Neuronal stem cell (in vitro differentiated cells): ENCODE data around the gene TBCEL.

ENCODE experiments used
- DNase-seq: peaks from one replicate; pipeline ENCODE4 v3.0.0-alpha.2; 2013; ENCODE audit warnings: low spot score
- H2AFZ ChIP-seq: one replicate; pipeline ENCODE4 v1.6.1; 2013; ENCODE audit warnings: mild to moderate bottlenecking, low read length, inconsistent platforms
- H2AK5ac ChIP-seq: 2 replicates; pipeline ENCODE4 v1.6.1; 2013; ENCODE audit warnings: low read depth, mild to moderate bottlenecking, inconsistent platforms, low read length, moderate library complexity, mixed read lengths
- H2BK120ac ChIP-seq: 2 replicates; pipeline ENCODE4 v1.6.1; 2013; ENCODE audit warnings: low read depth, mild to moderate bottlenecking, inconsistent platforms, low read length, moderate library complexity, mixed read lengths
- H2BK12ac ChIP-seq: one replicate; pipeline ENCODE4 v1.6.1; 2013; ENCODE audit warnings: low read length, inconsistent platforms
- H2BK15ac ChIP-seq: 2 replicates; pipeline ENCODE4 v1.6.1; 2013; ENCODE audit warnings: mild to moderate bottlenecking, low read length, inconsistent platforms, mixed read lengths
- H2BK5ac ChIP-seq: one replicate; pipeline ENCODE4 v1.6.1; 2013; ENCODE audit warnings: inconsistent platforms, mild to moderate bottlenecking, low read length, moderate library complexity
- H3K14ac ChIP-seq: one replicate; pipeline ENCODE4 v1.6.1; 2013; ENCODE audit warnings: low read length, inconsistent platforms
- H3K18ac ChIP-seq: 2 replicates; pipeline ENCODE4 v1.6.1; 2013; ENCODE audit warnings: low read length, inconsistent platforms
- H3K23ac ChIP-seq: 2 replicates; pipeline ENCODE4 v1.6.1; 2013; ENCODE audit warnings: low read depth, mild to moderate bottlenecking, mixed read lengths, low read length, inconsistent platforms; ENCODE audit not compliant: poor library complexity
- H3K27ac ChIP-seq: replicated peaks from 3 replicates; pipeline ENCODE4 v1.5.1; 2013; ENCODE audit warnings: low read length, inconsistent platforms
- H3K27me3 ChIP-seq, 3 experiments: 2 replicates each; pipeline ENCODE4 v1.6.1; 2013; ENCODE audit warnings: low read length in 3 of 3, mild to moderate bottlenecking in 2 of 3, inconsistent platforms in 1 of 3, low read depth in 1 of 3, mixed read lengths in 1 of 3, moderate library complexity in 1 of 3; ENCODE audit not compliant: control insufficient read depth in 3 of 3, insufficient read depth in 3 of 3
- H3K36me3 ChIP-seq, 2 donors: replicated peaks in 1 of 2; 2 replicates each; pipeline ENCODE4 v1.6.1; 2013; ENCODE audit warnings: low read length in 2 of 2; ENCODE audit not compliant: control insufficient read depth in 2 of 2, insufficient read depth in 2 of 2
- H3K4ac ChIP-seq: 2 replicates; pipeline ENCODE4 v1.6.1; 2013; ENCODE audit warnings: inconsistent platforms, mild to moderate bottlenecking, low read length, moderate library complexity
- H3K4me1 ChIP-seq, 2 donors: 1 replicate in 1 of 2; 2 replicates in 1 of 2; pipeline ENCODE4 v1.6.1; 2013; ENCODE audit warnings: low read length in 2 of 2, low read depth in 1 of 2; ENCODE audit not compliant: control insufficient read depth in 2 of 2, insufficient read depth in 1 of 2
- H3K4me2 ChIP-seq: one replicate; pipeline ENCODE4 v1.6.1; 2013; ENCODE audit warnings: mild to moderate bottlenecking, low read length, inconsistent platforms; ENCODE audit not compliant: insufficient read depth, poor library complexity, severe bottlenecking
- H3K4me3 ChIP-seq, 2 donors: 2 replicates each; pipeline ENCODE4 v1.5.1; 2013; ENCODE audit warnings: low read length in 2 of 2, mild to moderate bottlenecking in 2 of 2, inconsistent platforms in 1 of 2, moderate library complexity in 1 of 2
- H3K79me1 ChIP-seq: one replicate; pipeline ENCODE4 v1.6.1; 2013; ENCODE audit warnings: low read depth, mild to moderate bottlenecking, inconsistent platforms, low read length, moderate library complexity
- H3K9ac ChIP-seq: one replicate; pipeline ENCODE4 v1.6.1; 2013; ENCODE audit warnings: mild to moderate bottlenecking, low read depth, low read length, inconsistent platforms; ENCODE audit not compliant: poor library complexity
- H3K9me3 ChIP-seq, 2 donors: replicated peaks in 1 of 2; 2 replicates each; pipeline versions ENCODE3 to v1.6.1; 2013; ENCODE audit warnings: low read length in 2 of 2, mild to moderate bottlenecking in 2 of 2, inconsistent platforms in 1 of 2, low read depth in 1 of 2, mixed read lengths in 1 of 2, moderate library complexity in 1 of 2; ENCODE audit not compliant: control insufficient read depth in 2 of 2, insufficient read depth in 1 of 2
- H4K8ac ChIP-seq: one replicate; pipeline ENCODE4 v1.6.1; 2013; ENCODE audit warnings: low read depth, mild to moderate bottlenecking, inconsistent platforms, low read length, moderate library complexity
- H4K91ac ChIP-seq: one replicate; pipeline ENCODE4 v1.6.1; 2013; ENCODE audit warnings: low read length, low read depth, mild to moderate bottlenecking, inconsistent platforms; ENCODE audit not compliant: poor library complexity
- WGBS, 2 donors: extraction: QIAGEN DNeasy Blood & Tissue Kit; methylation state at CpG; one replicate each; pipeline ENCODE4 v1.1.7; 2013; ENCODE audit warnings: missing lambda C conversion rate in 2 of 2, mixed read lengths in 1 of 2; ENCODE audit not compliant: insufficient read length in 2 of 2, insufficient replicate concordance in 1 of 2; ENCODE audit errors: extremely low coverage in 2 of 2; 5-methylcytosine and 5-hydroxymethylcytosine counted together

TBCEL gene

GRCh38 chr11:121058941-121059340, 35.0 kb downstream of the TBCEL start:
- WGBS, 2 donors, result no CpG with 5 or more reads among the region's 3 CpGs
- H2BK120ac ChIP-seq, result no peak overlapping the region
- H3K23ac ChIP-seq, result no peak overlapping the region
- H3K9me3 ChIP-seq, result no peaks in the 10 kb centered on the region
- no peak overlapping the region for H3K4me2 ChIP-seq
- no peak overlapping the region for H2AK5ac ChIP-seq
- no peak overlapping the region for H3K14ac ChIP-seq
- no peak overlapping the region for H2BK5ac ChIP-seq
- H4K8ac ChIP-seq, result no peak overlapping the region
- H3K36me3 ChIP-seq, result peaks cover 1 to 99% of the 10 kb centered on the region in 2 donors
- H2BK12ac ChIP-seq, result no peak overlapping the region
- no peak overlapping the region for H3K18ac ChIP-seq
- no peaks in the 10 kb centered on the region for H3K4me1 ChIP-seq
- H3K27ac ChIP-seq, result no peak overlapping the region
- H4K91ac ChIP-seq, result no peak overlapping the region
- H3K9ac ChIP-seq, result no peak overlapping the region
- H3K27me3 ChIP-seq, result no peaks in the 10 kb centered on the region
- H3K4me3 ChIP-seq, result no peak overlapping the region
- no peak overlapping the region for H2AFZ ChIP-seq
- DNase-seq, result no peak
- H3K4ac ChIP-seq, result no peak overlapping the region
- H3K79me1 ChIP-seq, result no peaks in the 10 kb centered on the region
- no peak overlapping the region for H2BK15ac ChIP-seq

- H2AFZ ChIP-seq, result no peak overlapping the region
Observed at GRCh38 chr11:121059605-121060004, 35.7 kb downstream of the TBCEL start.

GRCh38 chr11:121063728-121064127, 39.8 kb downstream of the TBCEL start:
- no peak overlapping the region for H2BK12ac ChIP-seq
- no peak for DNase-seq
- no peaks in the 10 kb centered on the region for H3K9me3 ChIP-seq
- H3K36me3 ChIP-seq, result peaks cover 1 to 93% of the 10 kb centered on the region in 2 donors
- no peak overlapping the region for H2BK120ac ChIP-seq
- H3K27ac ChIP-seq, result no peak overlapping the region
- H2AFZ ChIP-seq, result no peak overlapping the region
- no peak overlapping the region for H4K8ac ChIP-seq
- H2AK5ac ChIP-seq, result no peak overlapping the region
- no peak overlapping the region for H3K4me2 ChIP-seq
- no peak overlapping the region for H3K4me3 ChIP-seq
- no peaks in the 10 kb centered on the region for H3K4me1 ChIP-seq
- H3K27me3 ChIP-seq, result no peaks in the 10 kb centered on the region
- no peak overlapping the region for H4K91ac ChIP-seq
- no CpG with 5 or more reads among the region's 2 CpGs for WGBS, 2 donors
- H3K4ac ChIP-seq, result no peak overlapping the region
- H2BK15ac ChIP-seq, result no peak overlapping the region
- no peak overlapping the region for H3K18ac ChIP-seq
- H3K23ac ChIP-seq, result no peak overlapping the region
- H3K14ac ChIP-seq, result no peak overlapping the region
- H2BK5ac ChIP-seq, result no peak overlapping the region
- no peak overlapping the region for H3K9ac ChIP-seq
- no peaks in the 10 kb centered on the region for H3K79me1 ChIP-seq

More at GRCh38 chr11:121059605-121060004, 35.7 kb downstream of the TBCEL start:
- H3K27me3 ChIP-seq, result no peaks in the 10 kb centered on the region
- H3K27ac ChIP-seq, result no peak overlapping the region
- H3K79me1 ChIP-seq, result no peaks in the 10 kb centered on the region
- WGBS, 2 donors, result no CpG with 5 or more reads among the region's 3 CpGs
- no peak overlapping the region for H2BK120ac ChIP-seq
- no peak overlapping the region for H2BK12ac ChIP-seq
- H3K4me2 ChIP-seq, result no peak overlapping the region
- no peak overlapping the region for H3K9ac ChIP-seq
- no peak overlapping the region for H4K8ac ChIP-seq
- H2AK5ac ChIP-seq, result no peak overlapping the region
- H3K14ac ChIP-seq, result no peak overlapping the region
- no peak overlapping the region for H3K23ac ChIP-seq
- no peak overlapping the region for H2BK5ac ChIP-seq
- H3K36me3 ChIP-seq, result peaks cover 1 to 99% of the 10 kb centered on the region in 2 donors
- H3K9me3 ChIP-seq, result no peaks in the 10 kb centered on the region
- no peak overlapping the region for H3K4me3 ChIP-seq
- DNase-seq, result no peak
- no peak overlapping the region for H4K91ac ChIP-seq
- no peak overlapping the region for H2BK15ac ChIP-seq
- no peaks in the 10 kb centered on the region for H3K4me1 ChIP-seq
- no peak overlapping the region for H3K4ac ChIP-seq
- no peak overlapping the region for H3K18ac ChIP-seq

- Histone ChIP-seq H3K9ac (no peak overlapping the region), H3K27ac (no peak overlapping the region), H3K27me3 (no peaks in the 10 kb centered on the region), H2BK15ac (no peak overlapping the region), H3K14ac (no peak overlapping the region), H2AK5ac (no peak overlapping the region), H4K91ac (no peak overlapping the region), H3K36me3 (peaks cover 0 to 75% of the 10 kb centered on the region in 2 donors), H2AFZ (no peak overlapping the region), H2BK5ac (no peak overlapping the region), H3K4me1 (peaks cover 1 to 6% of the 10 kb centered on the region in 2 donors), H3K4ac (no peak overlapping the region), H3K4me2 (no peak overlapping the region), H3K18ac (no peak overlapping the region), H3K79me1 (no peaks in the 10 kb centered on the region), H3K9me3 (peaks cover 0 to 2% of the 10 kb centered on the region in 2 donors), H2BK12ac (no peak overlapping the region), H3K23ac (no peak overlapping the region), H3K4me3 (no peak overlapping the region), H2BK120ac (no peak overlapping the region), H4K8ac (no peak overlapping the region)
- DNase-seq, result no peak
- WGBS, 2 donors, result no CpG with 5 or more reads among the region's 3 CpGs
Observed at GRCh38 chr11:121066623-121067022, 42.7 kb downstream of the TBCEL start.
